T-helper 2 cell treated with Interferon-gamma antibody and Interleukin-4, amounts not matched to agents 5 μg/mL and 100 μg/mL, for 36 hours (primary cell): ENCODE results near the gene RNF44.
A peak's percentile ranks its signal among the peaks of the same experiment; 100 is the strongest.

Source experiments
- DNase-seq: peaks from one replicate; pipeline ENCODE4 v3.0.0; 2021; ENCODE audit warnings: low spot score
- H3K27ac Mint-ChIP-seq: one replicate; pipeline ENCODE4 v1.8.0; 2021; ENCODE audit warnings: mild to moderate bottlenecking, mixed read lengths
- H3K27me3 Mint-ChIP-seq: one replicate; pipeline ENCODE4 v1.8.0; 2021; ENCODE audit warnings: low read depth, mixed read lengths
- H3K36me3 Mint-ChIP-seq: one replicate; pipeline ENCODE4 v1.8.0; 2021; ENCODE audit warnings: low read depth, mixed read lengths
- H3K4me1 Mint-ChIP-seq: one replicate; pipeline ENCODE4 v1.8.0; 2021; ENCODE audit warnings: low read depth, mixed read lengths
- H3K4me3 Mint-ChIP-seq: one replicate; pipeline ENCODE4 v1.8.0; 2022; ENCODE audit warnings: mild to moderate bottlenecking, moderate library complexity, mixed read lengths
- H3K9me3 Mint-ChIP-seq: one replicate; pipeline ENCODE4 v1.8.0; 2021; ENCODE audit warnings: mixed read lengths

The RNF44 gene

GRCh38 chr5:176536902-176537553 is at the start of gene RNF44:
RNF44 (minus strand) TSS chr5:176537402; CDS start chr5:176532472, 4,930 bp downstream.
- no peaks in the 10 kb centered on the region for H3K9me3 Mint-ChIP-seq
- H3K27ac Mint-ChIP-seq, result peak within 1 kb of the TSS; percentile 99
- H3K4me1 Mint-ChIP-seq, result peaks cover 59% of the 10 kb centered on the region
- H3K36me3 Mint-ChIP-seq, result peaks cover 29% of the 10 kb centered on the region
- peak; percentile 99 for DNase-seq
- no peaks in the 10 kb centered on the region for H3K27me3 Mint-ChIP-seq
- peak within 1 kb of the TSS; percentile 99 for H3K4me3 Mint-ChIP-seq

GRCh38 chr5:176583076-176583475 is 45.9 kb upstream of the RNF44 start:
- Mint-ChIP-seq H3K4me3 (no peak overlapping the region), H3K9me3 (peaks cover 11% of the 10 kb centered on the region), H3K27me3 (no peaks in the 10 kb centered on the region), H3K36me3 (no peaks in the 10 kb centered on the region), H3K4me1 (no peaks in the 10 kb centered on the region), H3K27ac (no peak overlapping the region)
- no peak for DNase-seq

GRCh38 chr5:176581361-176581760 is 44.2 kb upstream of the RNF44 start:
- Mint-ChIP-seq H3K9me3 (peaks cover 7% of the 10 kb centered on the region), H3K4me1 (no peaks in the 10 kb centered on the region), H3K4me3 (no peak overlapping the region), H3K27ac (no peak overlapping the region), H3K36me3 (no peaks in the 10 kb centered on the region), H3K27me3 (no peaks in the 10 kb centered on the region)
- DNase-seq, result no peak

GRCh38 chr5:176579323-176579722 is 42.1 kb upstream of the RNF44 start:
- Mint-ChIP-seq H3K36me3 (no peaks in the 10 kb centered on the region), H3K27ac (no peak overlapping the region), H3K27me3 (no peaks in the 10 kb centered on the region), H3K4me1 (no peaks in the 10 kb centered on the region), H3K9me3 (no peaks in the 10 kb centered on the region), H3K4me3 (no peak overlapping the region)
- no peak for DNase-seq

GRCh38 chr5:176578391-176578808 is 41.2 kb upstream of the RNF44 start:
- no peak overlapping the region for H3K4me3 Mint-ChIP-seq
- peak; percentile 15 for DNase-seq
- no peaks in the 10 kb centered on the region for H3K27me3 Mint-ChIP-seq
- no peaks in the 10 kb centered on the region for H3K9me3 Mint-ChIP-seq
- no peaks in the 10 kb centered on the region for H3K36me3 Mint-ChIP-seq
- no peak overlapping the region for H3K27ac Mint-ChIP-seq
- no peaks in the 10 kb centered on the region for H3K4me1 Mint-ChIP-seq

- no peak for DNase-seq
- Mint-ChIP-seq H3K27me3 (peaks cover 3% of the 10 kb centered on the region), H3K4me3 (no peak overlapping the region), H3K27ac (no peak overlapping the region), H3K36me3 (no peaks in the 10 kb centered on the region), H3K4me1 (no peaks in the 10 kb centered on the region), H3K9me3 (no peaks in the 10 kb centered on the region)
Measured at GRCh38 chr5:176577312-176578176, 40.3 kb upstream of the RNF44 start.

- H3K4me1 Mint-ChIP-seq, result no peaks in the 10 kb centered on the region
- H3K36me3 Mint-ChIP-seq, result no peaks in the 10 kb centered on the region
- H3K4me3 Mint-ChIP-seq, result no peak overlapping the region
- no peak overlapping the region for H3K27ac Mint-ChIP-seq
- H3K27me3 Mint-ChIP-seq, result peaks cover 6% of the 10 kb centered on the region
- no peak for DNase-seq
- H3K9me3 Mint-ChIP-seq, result no peaks in the 10 kb centered on the region
Measured at GRCh38 chr5:176575488-176576422, 38.6 kb upstream of the RNF44 start.

- H3K27me3 Mint-ChIP-seq, result peaks cover 6% of the 10 kb centered on the region
- H3K36me3 Mint-ChIP-seq, result no peaks in the 10 kb centered on the region
- H3K27ac Mint-ChIP-seq, result no peak overlapping the region
- no peaks in the 10 kb centered on the region for H3K9me3 Mint-ChIP-seq
- DNase-seq, result no peak
- H3K4me3 Mint-ChIP-seq, result no peak overlapping the region
- H3K4me1 Mint-ChIP-seq, result no peaks in the 10 kb centered on the region
Measured at GRCh38 chr5:176575066-176575465, 37.9 kb upstream of the RNF44 start.

- Mint-ChIP-seq H3K27ac (no peak overlapping the region), H3K4me1 (no peaks in the 10 kb centered on the region), H3K27me3 (peaks cover 6% of the 10 kb centered on the region), H3K36me3 (no peaks in the 10 kb centered on the region), H3K4me3 (no peak overlapping the region), H3K9me3 (no peaks in the 10 kb centered on the region)
- no peak for DNase-seq
Measured at GRCh38 chr5:176574297-176574591, 37.0 kb upstream of the RNF44 start.

GRCh38 chr5:176573564-176574296 is 36.5 kb upstream of the RNF44 start:
- Mint-ChIP-seq H3K9me3 (no peaks in the 10 kb centered on the region), H3K4me1 (no peaks in the 10 kb centered on the region), H3K27me3 (peaks cover 6% of the 10 kb centered on the region), H3K36me3 (no peaks in the 10 kb centered on the region), H3K4me3 (no peak overlapping the region), H3K27ac (no peak overlapping the region)
- DNase-seq, result peak; percentile 57

GRCh38 chr5:176570044-176570443 is 32.8 kb upstream of the RNF44 start:
- Mint-ChIP-seq H3K9me3 (no peaks in the 10 kb centered on the region), H3K27ac (no peak overlapping the region), H3K4me1 (no peaks in the 10 kb centered on the region), H3K4me3 (no peak overlapping the region), H3K27me3 (peaks cover 6% of the 10 kb centered on the region), H3K36me3 (no peaks in the 10 kb centered on the region)
- DNase-seq, result no peak

GRCh38 chr5:176568657-176569056 is 31.5 kb upstream of the RNF44 start:
- no peak overlapping the region for H3K27ac Mint-ChIP-seq
- no peaks in the 10 kb centered on the region for H3K4me1 Mint-ChIP-seq
- H3K36me3 Mint-ChIP-seq, result no peaks in the 10 kb centered on the region
- no peak overlapping the region for H3K4me3 Mint-ChIP-seq
- DNase-seq, result no peak
- peaks cover 6% of the 10 kb centered on the region for H3K27me3 Mint-ChIP-seq
- no peaks in the 10 kb centered on the region for H3K9me3 Mint-ChIP-seq

GRCh38 chr5:176565760-176566288 is 28.6 kb upstream of the RNF44 start:
- no peak for DNase-seq
- H3K27ac Mint-ChIP-seq, result no peak overlapping the region
- H3K27me3 Mint-ChIP-seq, result no peaks in the 10 kb centered on the region

More at GRCh38 chr5:176565760-176566288, 28.6 kb upstream of the RNF44 start:
- no peak overlapping the region for H3K4me3 Mint-ChIP-seq
- H3K4me1 Mint-ChIP-seq, result peaks cover under 1% of the 10 kb centered on the region
- H3K9me3 Mint-ChIP-seq, result no peaks in the 10 kb centered on the region
- H3K36me3 Mint-ChIP-seq, result no peaks in the 10 kb centered on the region
